HG03097 (cell line): Measurements from ENCODE around the gene LRCH1.
A peak's percentile ranks its signal among the peaks of the same experiment; 100 is the strongest.

Experiments used
- ATAC-seq: cut with Tn5 transposase; IDR thresholded peaks from one replicate; pipeline ENCODE4 v1.9.1; 2021; ENCODE audit not compliant: unreplicated experiment, low FRiP score

LRCH1 gene

DNA sequence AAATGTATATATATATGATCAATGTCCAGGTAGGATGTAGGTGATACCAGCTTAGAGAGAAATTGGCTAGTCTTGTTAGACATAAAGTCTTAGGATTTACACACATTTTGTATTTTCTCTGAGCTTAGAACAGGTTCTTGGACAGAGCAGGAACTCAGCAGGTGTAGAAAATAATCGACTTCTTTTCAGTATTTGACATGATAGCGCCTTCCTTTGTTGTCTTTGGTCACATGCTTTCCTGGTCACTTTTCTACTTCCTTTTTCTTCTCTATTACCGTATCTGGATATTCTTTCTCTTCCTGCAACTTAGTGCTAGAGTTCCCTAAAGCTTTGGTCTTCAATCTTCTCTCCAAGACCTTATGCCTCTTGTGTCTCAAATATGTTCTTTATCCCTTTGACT, 107.4 kb downstream of the LRCH1 start:
- ATAC-seq, result no peak

DNA sequence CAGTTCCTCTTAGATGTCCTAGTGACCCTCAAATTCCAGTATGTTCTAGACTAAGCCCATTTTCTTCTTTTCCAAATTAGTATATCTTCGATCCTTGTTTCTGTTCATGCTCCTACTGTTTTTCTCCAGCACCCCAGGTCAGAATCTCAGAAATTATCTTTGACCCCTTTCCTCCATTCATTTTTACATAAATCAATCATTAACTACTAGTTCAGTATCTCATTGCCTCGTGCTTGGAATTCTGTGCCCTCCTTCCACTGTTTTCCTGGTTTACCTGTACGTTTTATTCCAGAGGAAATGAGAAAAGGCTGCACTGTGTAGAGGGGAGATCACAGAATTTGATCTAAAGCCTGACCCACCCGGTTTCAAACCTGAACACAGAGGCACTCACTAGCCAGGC, 107.9 kb downstream of the LRCH1 start:
- no peak for ATAC-seq

DNA sequence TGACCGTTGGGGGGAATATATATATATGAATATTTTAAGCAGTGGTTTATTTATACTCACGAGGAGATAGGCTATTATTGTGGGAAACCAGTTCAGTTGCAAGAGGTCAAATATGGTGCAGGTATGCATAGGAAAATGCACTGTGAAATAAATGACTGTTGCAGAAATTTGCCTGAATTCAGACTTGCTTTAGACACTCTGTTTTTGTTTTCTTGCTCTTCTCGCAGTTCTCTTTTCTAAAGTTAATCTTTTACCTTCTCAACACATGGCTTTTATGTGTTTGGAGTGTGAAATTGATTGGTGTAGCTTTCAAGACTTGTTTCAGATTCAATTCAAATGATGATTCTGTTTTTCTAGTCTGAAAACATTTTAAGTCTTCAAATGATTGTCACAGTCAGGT, 109.7 kb downstream of the LRCH1 start:
- ATAC-seq, result peak; percentile 46

DNA sequence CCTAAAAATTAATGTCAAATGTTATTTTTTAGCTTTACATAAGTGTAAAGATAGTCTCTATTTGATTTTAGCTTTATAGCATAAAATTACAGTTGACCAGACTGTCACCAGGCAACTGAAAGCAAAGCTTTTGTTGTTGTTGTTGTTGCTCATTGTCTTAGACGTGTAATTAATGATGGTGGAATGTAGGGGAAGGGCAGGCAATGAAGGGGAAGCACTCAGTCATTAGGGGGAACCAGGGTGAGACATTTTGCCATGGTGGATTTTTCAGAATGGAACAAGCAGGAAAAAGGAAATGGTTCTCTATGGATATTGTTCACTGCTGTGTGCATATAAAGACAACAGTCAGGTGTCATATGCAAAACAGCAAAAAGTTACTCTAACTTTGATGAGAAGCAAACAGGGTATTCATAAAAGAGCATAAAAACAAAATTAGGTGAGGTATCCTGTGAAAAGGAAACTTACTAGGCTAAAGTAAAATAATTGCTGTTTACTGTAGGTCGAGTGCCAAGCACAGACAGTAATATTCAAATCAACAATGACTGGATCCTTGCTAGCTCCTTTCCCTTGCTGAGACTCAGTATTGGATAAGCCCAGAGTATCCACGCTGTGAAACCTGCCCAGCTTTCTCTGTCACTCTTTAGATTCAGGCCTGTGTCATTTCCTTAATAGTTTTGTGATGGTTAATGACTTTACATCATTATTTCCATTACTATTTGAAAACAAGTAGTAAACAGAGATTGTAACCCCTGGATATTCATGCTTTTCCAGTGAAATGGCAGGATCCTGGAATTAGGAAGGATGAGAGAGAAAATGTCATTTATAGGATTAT, 110.5 kb downstream of the LRCH1 start:
- ATAC-seq, result no peak

DNA sequence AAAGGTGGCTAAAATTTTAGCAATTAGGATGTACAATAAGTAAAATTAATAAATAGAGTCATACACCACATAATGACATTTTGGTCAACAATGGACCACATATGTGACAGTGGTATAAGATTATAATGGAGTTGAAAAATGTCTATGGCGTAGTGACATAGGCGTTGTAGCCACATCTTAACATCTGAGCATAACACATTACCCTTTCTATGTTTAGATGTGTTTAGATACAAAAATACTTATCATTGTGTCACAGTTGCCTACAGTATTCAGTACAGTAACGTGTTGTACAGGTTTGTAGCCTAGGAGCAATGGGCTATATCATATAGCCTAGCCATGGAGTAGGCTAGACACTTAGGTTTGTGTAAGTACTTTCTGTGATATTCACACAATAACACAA, 111.2 kb downstream of the LRCH1 start:
- no peak for ATAC-seq

DNA sequence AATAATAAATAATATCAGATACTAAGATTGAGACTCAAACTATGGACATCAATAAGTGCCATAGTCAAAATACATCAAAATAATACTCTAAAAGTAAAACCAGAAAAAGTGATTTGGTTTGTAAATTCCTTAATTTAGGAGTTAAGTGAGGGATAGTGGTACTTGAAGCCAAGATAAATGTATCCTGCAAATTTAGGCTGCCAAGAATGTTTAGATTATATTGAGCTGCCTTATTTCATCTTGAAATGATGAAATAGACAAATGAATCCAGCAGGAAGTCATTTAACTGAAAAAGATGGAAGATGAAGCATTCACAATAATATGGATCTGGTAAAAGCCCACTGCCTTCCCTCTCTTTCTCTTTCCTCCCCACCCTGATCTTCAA, 112.3 kb downstream of the LRCH1 start:
- no peak for ATAC-seq

DNA sequence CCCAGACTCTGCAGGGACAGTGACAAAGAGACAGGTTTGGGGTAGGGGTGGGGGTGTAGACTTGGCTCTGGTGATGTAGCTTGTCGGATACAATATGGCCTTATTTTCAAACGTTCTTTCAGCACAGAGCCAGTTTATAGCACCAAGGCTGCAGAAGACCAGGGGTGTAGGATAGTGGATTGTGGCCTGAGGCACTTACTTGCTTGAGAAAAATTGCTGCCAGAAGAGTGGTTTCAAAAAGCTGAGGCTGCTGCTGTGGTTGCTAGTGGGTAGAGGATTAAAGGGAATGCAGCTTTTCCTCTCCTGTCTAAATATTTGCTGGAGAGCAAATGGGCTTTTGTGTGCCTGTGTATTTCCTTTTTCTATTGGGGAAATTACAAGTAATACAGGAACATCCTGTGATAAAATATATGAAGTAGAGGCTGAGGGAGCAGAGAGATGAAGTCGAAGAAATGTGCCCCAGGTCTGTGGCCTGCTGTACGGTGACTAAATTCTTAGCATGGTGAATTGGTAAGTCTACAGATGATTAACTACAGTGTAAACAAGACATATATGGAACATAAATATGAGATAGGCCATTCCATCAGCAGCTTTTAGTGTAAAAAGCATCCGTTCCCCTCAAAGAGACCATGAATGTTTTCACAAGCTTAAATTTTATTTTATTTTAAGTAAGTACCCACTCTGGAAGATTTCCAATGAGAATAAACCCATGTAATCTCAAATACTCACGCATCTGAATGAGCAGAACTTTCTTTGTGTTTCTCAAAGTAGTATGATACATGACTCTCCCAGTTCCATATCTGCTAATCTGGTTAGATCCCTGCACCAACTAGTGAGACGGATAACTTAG, 112.9 kb downstream of the LRCH1 start:
- peak; percentile 35 for ATAC-seq

DNA sequence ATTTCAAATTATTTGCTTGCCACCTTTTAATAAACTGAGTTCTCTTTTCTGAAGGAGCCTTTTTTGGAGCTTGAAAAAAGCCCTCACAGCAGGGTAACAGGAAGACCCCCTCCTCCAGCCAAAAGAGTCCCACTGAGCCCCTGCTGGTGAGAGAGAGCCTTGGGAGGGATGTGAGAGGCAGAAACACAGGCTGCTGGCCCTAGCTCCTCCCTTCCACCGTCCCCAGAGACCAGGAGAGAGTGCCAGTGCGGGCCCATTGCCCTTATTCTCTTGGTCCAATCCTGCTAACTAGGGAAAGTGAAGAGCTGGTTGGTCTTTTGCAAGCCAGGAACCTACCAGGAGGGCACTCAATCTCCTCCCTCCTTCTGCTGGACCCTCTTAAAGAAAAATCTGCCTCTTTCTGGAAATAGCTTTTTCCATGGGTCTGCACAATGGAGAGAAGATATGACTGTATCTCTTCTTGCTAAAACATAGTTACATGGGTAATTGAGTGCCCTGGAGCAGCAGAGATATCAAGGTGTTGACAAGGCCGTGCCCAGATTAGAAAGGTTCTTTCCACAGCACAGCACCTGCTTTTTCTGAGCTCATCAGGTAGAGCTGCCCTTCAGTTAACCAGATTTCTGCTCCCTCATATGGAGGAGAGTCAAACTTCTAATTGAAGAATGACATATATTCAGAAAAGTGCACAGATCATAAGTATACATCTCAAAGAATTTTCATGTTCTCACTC, 113.9 kb downstream of the LRCH1 start:
- ATAC-seq, result no peak

DNA sequence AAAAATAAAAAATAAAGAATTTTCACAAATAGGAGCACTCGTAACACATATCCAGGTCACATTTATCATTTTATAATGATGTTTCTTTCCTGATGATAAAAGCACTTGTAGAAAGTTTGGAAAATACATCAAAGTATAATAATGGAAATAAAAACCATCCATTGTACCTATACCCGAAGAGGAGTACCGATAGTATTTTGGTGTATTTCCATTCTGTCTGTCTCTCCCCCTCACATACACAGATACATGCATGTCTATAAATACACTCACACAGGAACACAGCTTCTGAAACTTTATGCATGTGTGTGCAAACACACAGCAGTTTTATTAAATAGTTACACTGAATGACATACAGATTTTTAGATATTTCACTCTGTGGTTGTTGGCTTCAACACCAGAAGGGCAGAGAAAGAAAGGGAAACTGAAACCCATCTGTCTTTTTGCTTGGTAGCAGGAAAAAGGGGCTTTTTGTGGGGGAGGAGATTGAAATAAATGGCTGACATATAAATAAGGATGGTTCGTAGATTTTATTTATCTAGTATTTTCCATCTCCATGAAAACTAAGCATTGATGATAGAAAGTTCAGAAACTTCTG, 114.8 kb downstream of the LRCH1 start:
- ATAC-seq, result peak; percentile 40

DNA sequence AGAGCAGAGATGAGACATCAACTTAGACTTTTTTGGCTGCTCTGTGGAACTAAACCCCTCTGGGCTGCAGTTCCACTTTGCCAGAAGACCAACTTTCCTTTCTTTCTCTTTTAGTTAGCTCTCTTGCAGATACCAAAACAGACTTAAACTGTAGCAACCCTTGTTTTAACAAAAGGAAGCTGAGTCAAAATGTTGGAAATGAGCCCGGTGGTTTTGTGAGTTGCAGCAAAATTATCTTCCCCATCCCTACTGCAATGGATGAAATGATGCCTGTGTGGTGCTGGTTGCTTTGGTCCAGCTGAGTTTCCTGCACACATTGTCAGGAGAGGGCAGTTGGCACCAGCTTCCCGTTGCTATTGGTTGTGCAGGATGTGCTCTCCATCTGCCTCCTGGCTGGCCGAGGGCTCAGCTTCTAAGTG, 115.3 kb downstream of the LRCH1 start:
- peak; percentile 19 for ATAC-seq

DNA sequence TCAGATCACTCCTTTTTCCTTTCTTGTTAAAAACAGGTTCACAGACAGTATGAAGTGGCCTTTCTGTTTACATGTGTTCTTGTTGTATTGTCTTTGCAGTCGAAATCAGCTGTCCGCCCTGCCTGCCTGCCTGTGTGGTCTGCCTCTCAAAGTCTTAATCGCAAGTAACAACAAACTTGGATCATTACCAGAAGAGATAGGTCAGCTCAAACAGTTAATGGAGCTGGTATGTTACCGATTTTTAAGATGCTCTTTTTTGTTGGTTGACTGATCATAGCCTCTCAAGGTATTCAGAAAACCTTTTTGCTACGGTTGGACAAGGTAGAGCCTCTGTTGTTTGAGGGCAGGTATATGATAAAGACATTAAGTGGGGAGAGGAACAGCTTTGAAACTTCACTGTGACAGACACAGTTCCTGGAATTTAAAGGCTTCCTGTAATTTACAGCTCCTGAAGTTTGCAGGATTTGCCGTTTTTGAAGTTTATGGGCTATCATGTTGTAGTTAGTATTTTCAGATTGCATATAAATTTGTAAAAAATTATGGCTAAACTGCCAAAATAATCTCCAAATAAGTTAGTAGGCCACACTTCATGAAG, 116.1 kb downstream of the LRCH1 start:
- no peak for ATAC-seq

DNA sequence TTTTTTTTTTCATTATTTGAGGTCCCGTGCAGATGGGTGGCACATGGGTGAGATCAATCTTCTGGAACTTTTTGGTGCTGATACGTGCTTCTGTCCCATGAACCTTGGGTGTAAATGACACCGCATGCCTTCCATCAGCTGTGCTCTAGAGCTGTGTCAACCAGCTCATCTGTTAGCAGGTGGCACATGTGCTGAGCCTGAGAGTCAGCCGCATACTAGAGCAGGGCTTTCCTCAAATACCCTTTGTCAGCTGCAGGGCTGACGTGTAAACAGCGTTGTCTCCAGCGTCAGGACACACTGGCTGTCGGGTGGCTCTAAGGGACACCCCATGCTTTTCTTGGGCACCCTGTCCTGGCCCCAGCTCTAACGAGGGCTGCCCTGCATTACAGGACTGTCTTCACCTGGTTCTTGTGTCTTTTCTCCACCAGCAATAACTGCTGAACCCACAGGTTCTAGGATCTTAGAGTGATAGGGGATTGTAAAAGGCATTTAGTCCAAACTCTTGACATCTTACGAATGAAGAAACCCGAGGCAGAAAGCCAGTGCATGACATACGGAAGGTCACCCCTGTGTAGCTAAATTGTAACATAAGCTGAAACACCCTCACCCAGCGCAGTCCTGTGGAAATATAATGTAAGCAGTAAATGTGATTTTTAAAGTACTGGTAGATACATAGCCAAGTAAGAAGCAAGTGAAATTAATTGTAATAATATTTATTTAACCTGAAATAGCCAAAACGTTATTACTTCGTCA, 119.5 kb downstream of the LRCH1 start:
- no peak for ATAC-seq

DNA sequence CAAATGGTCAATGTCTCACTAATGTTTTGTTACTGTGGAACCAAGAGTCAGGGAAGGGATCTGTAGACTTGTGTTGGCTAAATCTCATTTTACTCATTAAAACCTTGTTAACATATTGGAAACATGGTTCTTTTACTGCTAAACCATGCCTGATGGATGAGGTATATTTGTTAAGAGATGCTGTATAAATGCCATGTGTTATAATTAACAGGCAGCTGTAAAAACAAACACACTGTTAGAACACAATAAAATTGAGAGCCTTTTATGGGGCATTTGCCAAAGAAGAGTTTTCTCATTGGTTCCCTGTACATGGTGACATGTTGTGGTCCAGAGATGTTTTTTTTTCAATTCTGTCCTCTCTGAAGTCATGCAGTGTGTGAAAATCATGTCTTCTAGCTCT, 122.0 kb downstream of the LRCH1 start:
- ATAC-seq, result no peak

DNA sequence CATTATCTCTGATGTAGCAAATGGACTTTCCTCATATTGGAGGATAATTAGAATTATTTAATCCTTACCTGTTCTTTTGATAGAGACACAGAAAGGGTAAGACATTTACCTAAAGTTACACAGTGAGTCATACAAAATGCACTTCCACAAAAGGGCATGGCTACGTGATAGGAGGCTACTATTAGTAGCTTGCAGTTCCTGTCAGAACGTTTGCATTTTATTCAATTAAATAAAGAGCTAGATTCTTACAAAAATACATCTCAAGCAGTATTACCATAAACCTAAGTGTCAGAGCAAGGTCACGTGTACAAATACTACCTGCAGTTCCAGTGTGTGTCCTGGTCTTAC, 123.4 kb downstream of the LRCH1 start:
- no peak for ATAC-seq

DNA sequence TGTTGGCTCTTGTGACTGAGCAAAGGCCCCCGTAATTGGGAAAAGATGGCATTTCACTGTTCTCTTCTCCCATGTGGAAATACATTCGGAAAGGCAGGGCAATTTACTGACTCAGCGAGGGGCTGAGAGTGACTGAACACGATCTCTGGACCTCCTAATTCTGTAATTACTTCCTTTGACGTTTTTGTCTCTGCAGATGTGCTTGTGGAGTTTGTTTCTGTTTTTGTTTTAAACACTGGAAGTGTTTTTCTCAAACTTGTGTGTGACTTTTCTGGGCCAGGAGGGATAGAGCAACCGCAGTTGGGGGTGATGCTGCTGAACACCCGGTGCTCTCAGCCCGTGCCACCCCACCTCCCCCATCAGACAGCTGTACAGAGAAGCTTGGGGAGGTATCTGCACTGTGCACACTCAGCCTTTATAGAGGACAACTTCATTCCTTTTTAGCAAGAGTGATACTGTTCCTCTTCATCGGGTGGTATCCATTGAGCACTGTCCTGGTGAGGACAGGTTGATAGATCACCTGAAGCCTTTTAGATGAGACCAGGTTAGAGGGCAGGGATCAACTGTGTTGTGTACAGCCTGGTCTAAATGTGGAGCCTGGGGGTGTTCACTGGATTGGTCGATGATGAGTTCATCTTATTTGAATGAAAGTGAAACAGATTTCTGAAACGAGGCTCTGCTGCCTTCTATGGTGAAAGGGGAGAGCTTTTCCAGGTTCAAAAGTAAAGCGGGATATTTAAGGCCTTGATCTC, 126.6 kb downstream of the LRCH1 start:
- ATAC-seq, result peak; percentile 81

DNA sequence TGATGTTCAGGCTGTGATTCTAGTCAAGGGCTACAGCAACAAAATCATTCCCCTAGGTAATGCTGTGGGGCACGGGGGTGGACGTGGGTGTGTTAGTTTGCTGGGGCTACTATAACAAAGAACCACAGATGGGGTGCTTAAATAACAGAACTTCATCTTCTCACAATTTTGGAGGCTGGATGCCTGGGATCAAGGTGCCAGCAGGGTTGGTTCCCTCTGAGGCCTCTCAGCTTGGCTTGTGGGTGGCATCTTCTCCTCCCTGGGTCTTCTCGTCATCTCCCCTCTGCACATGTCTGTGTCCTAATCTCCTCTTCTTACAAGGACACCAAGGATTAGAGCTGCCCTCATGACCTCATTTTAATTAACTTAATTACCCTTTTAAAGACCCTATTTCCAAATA, 129.0 kb downstream of the LRCH1 start:
- no peak for ATAC-seq

DNA sequence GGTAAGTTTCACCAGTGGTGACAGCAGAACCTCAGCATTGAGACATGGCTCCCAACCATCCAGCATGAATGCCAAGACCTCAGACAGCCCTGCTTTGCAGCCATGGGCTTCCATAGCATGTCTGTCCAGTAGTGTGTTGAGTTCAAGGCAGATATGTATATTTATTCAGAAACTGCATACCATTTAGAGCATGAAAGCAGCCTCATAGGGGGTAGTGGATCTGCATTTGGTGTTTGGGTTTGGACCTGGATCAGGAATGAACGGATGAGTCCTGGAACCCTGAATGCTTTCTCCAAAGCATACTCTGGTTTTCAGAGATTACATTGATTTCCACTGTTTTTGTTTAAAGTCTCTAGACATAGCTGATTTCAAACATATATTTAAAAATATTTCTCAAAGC, 129.7 kb downstream of the LRCH1 start:
- no peak for ATAC-seq

DNA sequence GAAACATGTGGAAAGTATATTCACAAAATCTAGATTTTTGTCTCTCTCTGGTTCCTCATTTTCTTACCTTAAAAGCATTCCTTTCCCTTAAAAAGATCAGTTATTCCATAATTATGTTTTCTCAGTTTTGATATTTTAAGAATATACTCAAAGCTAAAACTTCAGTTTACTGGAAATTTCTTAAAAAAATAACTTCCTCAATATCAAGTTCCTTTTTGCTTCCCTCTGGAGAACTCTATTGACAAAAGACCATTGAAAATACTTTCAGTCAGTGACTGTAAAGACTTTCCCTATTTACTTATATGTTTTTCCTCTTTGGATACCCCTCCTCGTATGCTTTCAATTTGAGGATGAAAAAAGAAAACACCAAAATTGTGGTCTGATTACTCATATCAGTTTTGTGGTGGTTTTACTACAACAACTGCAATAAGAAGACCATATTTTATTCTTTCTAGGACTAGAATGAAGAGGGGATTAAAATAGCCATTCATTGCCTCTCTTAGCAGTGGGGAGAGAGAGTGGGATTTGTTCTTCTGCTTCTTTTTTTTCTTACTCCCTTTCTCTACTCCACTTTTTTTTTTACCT, 130.8 kb downstream of the LRCH1 start:
- no peak for ATAC-seq
